Eye (tissue), 1 donor: ENCODE measurements around the gene UGT1A1.

ENCODE experiments used
- DNase-seq: peaks from one replicate; pipeline ENCODE4 v3.0.0-alpha.2; 2015

The UGT1A1 gene

GRCh38 chr2:233758849-233759248, 1.2 kb upstream of the UGT1A1 start:
- no peak for DNase-seq

GRCh38 chr2:233761040-233761769, 1.1 kb downstream of the UGT1A1 start:
- DNase-seq: no peak

GRCh38 chr2:233764264-233764663, 4.2 kb downstream of the UGT1A1 start:
- no peak for DNase-seq

GRCh38 chr2:233764761-233765160, 4.7 kb downstream of the UGT1A1 start:
- no peak for DNase-seq

GRCh38 chr2:233766416-233766815, 6.3 kb downstream of the UGT1A1 start:
- no peak for DNase-seq

- DNase-seq: peak; percentile 69
Measured at GRCh38 chr2:233768076-233768475, 8.0 kb downstream of the UGT1A1 start.

- no peak for DNase-seq
Measured at GRCh38 chr2:233769260-233769659, 9.2 kb downstream of the UGT1A1 start.

- no peak for DNase-seq
Measured at GRCh38 chr2:233772153-233772552, 12.1 kb downstream of the UGT1A1 start.

- DNase-seq: no peak
Measured at GRCh38 chr2:233772583-233772982, 12.5 kb downstream of the UGT1A1 start.

GRCh38 chr2:233773854-233774253, 13.8 kb downstream of the UGT1A1 start:
- DNase-seq: no peak

- DNase-seq: no peak
Measured at GRCh38 chr2:233775414-233775813, 15.3 kb downstream of the UGT1A1 start.

GRCh38 chr2:233778030-233778429, 18.0 kb downstream of the UGT1A1 start, which contains the start of gene MROH2A:
Gene MROH2A, plus strand, starts transcription at chr2:233778330. Its CDS starts 1,029 bp downstream, at chr2:233779359.
- DNase-seq: no peak

GRCh38 chr2:233779722-233780121, 19.7 kb downstream of the UGT1A1 start:
- DNase-seq: no peak

GRCh38 chr2:233780771-233781170, 20.7 kb downstream of the UGT1A1 start:
- no peak for DNase-seq

- DNase-seq: no peak
Measured at GRCh38 chr2:233789554-233789953, 29.5 kb downstream of the UGT1A1 start.

- no peak for DNase-seq
Measured at GRCh38 chr2:233791151-233791882, 31.2 kb downstream of the UGT1A1 start.

GRCh38 chr2:233791883-233792329, 31.8 kb downstream of the UGT1A1 start:
- no peak for DNase-seq

GRCh38 chr2:233792720-233793119, 32.6 kb downstream of the UGT1A1 start:
- DNase-seq: no peak

GRCh38 chr2:233793465-233794127, 33.5 kb downstream of the UGT1A1 start:
- DNase-seq: no peak

GRCh38 chr2:233794128-233794658, 34.1 kb downstream of the UGT1A1 start:
- DNase-seq: no peak

GRCh38 chr2:233795735-233796171, 35.7 kb downstream of the UGT1A1 start:
- no peak for DNase-seq

GRCh38 chr2:233796254-233796653, 36.2 kb downstream of the UGT1A1 start:
- DNase-seq: no peak
